Measurements from ENCODE around the gene MST1.

DNA sequence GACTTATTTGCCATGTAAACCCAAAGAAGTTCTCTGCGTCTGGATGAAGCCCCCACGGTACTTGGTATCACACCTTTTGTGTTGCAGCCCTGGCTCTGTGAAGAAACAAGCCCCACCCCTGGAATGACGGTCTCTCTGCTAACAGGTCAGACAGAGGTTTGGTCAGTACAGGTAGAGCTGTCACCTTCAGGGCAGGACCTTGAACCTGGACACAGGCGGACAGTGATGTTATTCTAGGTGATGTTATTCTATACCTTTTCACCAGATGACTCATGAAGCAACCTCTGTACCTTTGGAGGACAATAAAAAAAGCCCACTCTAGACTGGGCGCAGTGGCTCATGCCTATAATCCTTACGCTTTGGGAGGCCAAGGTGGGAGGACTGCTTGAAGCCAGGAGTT, 45.5 kb upstream of the MST1 start:
- TF ChIP-seq, protein P1, sequence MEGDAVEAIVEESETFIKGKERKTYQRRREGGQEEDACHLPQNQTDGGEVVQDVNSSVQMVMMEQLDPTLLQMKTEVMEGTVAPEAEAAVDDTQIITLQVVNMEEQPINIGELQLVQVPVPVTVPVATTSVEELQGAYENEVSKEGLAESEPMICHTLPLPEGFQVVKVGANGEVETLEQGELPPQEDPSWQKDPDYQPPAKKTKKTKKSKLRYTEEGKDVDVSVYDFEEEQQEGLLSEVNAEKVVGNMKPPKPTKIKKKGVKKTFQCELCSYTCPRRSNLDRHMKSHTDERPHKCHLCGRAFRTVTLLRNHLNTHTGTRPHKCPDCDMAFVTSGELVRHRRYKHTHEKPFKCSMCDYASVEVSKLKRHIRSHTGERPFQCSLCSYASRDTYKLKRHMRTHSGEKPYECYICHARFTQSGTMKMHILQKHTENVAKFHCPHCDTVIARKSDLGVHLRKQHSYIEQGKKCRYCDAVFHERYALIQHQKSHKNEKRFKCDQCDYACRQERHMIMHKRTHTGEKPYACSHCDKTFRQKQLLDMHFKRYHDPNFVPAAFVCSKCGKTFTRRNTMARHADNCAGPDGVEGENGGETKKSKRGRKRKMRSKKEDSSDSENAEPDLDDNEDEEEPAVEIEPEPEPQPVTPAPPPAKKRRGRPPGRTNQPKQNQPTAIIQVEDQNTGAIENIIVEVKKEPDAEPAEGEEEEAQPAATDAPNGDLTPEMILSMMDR (IDR thresholded peaks at IDR 0.05): no peak
- no peak for TF ChIP-seq EZH2 (IDR thresholded peaks at IDR 0.05)
- TF ChIP-seq EZH2phosphoT487 (IDR thresholded peaks at IDR 0.05): no peak
